A673 (cell line): ENCODE measurements around the gene RUNDC3A.

Experiments
- EZH2 ChIP-seq: fragments of 200-600 bp; sonication (generic); IDR thresholded peaks from 2 replicates; pipeline ENCODE4 v1.6.1; 2017; ENCODE audit warnings: borderline replicate concordance, low read depth, mild to moderate bottlenecking, mixed read lengths, antibody characterized with exemption, low read length; ENCODE audit not compliant: poor library complexity, severe bottlenecking
- TF ChIP-seq, protein P1 (sequence below): fragments of 300-800, 200-600 bp; sonication (generic); conservative IDR thresholded peaks from 2 replicates; pipeline ENCODE4 v1.5.1; 2017; ENCODE audit warnings: low read depth, mild to moderate bottlenecking, antibody characterized with exemption, low read length, moderate library complexity, mixed read lengths

DNA sequence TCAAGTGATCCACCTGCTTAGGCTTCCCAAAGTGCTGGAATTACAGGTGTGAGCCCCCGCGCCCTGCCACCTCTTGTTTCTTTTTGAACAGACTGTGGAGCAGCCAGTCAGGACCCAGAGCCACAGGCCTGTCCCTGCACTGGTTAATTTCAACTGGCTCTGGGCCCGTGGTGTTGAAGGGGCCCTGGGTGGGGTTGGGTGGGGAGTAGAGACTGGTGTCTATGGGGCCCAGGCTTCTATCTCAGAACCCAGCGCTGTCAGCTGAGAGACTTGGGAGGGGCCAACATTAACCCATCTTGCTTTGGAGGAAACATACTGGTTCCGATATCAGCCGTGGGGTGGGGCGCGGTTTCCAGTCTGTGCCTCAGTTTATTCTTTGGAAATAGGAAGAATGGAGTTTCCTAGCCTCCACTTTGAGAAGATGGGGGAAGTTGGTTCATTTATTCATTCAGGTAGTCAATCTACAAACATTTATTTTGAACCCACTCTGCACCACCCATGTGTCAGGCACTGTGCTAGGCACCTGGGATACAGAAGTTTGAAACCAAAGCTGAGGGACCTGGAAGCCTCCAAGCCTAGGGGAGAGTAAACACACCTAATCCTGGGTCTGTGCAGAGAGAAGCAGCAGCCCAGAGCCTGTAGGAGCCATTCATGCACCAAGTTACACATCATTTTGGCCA is 24.9 kb upstream of the RUNDC3A start:
- TF ChIP-seq, protein P1, sequence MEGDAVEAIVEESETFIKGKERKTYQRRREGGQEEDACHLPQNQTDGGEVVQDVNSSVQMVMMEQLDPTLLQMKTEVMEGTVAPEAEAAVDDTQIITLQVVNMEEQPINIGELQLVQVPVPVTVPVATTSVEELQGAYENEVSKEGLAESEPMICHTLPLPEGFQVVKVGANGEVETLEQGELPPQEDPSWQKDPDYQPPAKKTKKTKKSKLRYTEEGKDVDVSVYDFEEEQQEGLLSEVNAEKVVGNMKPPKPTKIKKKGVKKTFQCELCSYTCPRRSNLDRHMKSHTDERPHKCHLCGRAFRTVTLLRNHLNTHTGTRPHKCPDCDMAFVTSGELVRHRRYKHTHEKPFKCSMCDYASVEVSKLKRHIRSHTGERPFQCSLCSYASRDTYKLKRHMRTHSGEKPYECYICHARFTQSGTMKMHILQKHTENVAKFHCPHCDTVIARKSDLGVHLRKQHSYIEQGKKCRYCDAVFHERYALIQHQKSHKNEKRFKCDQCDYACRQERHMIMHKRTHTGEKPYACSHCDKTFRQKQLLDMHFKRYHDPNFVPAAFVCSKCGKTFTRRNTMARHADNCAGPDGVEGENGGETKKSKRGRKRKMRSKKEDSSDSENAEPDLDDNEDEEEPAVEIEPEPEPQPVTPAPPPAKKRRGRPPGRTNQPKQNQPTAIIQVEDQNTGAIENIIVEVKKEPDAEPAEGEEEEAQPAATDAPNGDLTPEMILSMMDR, result no peak
- TF ChIP-seq EZH2, result no peak
